OCI-LY3 (cell line): ENCODE results near the gene FILIP1L.

Source experiments
- EZH2phosphoT487 ChIP-seq: fragments of 200-600 bp; shearing (Covaris generic); IDR thresholded peaks from 2 replicates; pipeline ENCODE4 v1.6.1; 2018; ENCODE audit warnings: antibody characterized with exemption, mixed run types, low read depth
- TF ChIP-seq, protein P1 (sequence below): fragments of 200-600, 300-600 bp; sonication (generic); IDR thresholded peaks from 2 replicates; pipeline ENCODE4 v1.5.1; 2014; ENCODE audit warnings: antibody characterized with exemption, low read length, low read depth

- TF ChIP-seq, protein P1, sequence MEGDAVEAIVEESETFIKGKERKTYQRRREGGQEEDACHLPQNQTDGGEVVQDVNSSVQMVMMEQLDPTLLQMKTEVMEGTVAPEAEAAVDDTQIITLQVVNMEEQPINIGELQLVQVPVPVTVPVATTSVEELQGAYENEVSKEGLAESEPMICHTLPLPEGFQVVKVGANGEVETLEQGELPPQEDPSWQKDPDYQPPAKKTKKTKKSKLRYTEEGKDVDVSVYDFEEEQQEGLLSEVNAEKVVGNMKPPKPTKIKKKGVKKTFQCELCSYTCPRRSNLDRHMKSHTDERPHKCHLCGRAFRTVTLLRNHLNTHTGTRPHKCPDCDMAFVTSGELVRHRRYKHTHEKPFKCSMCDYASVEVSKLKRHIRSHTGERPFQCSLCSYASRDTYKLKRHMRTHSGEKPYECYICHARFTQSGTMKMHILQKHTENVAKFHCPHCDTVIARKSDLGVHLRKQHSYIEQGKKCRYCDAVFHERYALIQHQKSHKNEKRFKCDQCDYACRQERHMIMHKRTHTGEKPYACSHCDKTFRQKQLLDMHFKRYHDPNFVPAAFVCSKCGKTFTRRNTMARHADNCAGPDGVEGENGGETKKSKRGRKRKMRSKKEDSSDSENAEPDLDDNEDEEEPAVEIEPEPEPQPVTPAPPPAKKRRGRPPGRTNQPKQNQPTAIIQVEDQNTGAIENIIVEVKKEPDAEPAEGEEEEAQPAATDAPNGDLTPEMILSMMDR = no peak
- TF ChIP-seq EZH2phosphoT487 = no peak
Observed at GRCh38 chr3:100083209-100083608, 31.1 kb downstream of the FILIP1L start.
